Astrocyte of the hippocampus (primary cell): ENCODE data around the gene TRIM47.

Experiments used
- DNase-seq: peaks from one replicate; pipeline ENCODE4 v3.0.0; 2011; ENCODE audit warnings: low read depth, low spot score

The TRIM47 gene

DNA sequence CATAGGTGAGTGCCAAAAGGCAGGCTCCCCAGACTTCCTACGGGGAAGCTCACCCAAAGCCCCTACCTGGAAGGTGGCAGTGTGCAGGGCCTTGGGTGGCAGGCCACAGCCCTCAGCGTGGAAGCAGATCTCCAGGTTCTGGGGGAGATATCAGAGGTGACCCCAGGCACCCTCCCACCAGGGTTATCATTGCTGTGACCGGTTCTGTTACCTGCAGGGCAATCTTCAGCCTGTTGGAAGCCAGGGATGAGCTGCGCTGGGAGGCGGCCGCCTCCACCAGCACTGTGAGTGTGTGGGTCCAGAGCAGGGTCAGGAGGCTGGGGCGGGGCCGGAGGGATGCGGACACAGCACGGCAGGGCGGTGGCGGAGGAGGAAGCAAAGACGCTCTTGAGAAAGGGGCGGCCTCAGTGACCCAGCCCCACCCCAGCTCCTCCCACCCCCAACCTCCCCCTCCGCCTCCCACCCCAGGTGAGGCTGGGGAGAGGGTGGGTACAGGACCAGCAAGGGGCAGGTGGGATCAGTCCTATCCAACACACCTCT, 47.3 kb downstream of the TRIM47 start:
- DNase-seq = no peak

DNA sequence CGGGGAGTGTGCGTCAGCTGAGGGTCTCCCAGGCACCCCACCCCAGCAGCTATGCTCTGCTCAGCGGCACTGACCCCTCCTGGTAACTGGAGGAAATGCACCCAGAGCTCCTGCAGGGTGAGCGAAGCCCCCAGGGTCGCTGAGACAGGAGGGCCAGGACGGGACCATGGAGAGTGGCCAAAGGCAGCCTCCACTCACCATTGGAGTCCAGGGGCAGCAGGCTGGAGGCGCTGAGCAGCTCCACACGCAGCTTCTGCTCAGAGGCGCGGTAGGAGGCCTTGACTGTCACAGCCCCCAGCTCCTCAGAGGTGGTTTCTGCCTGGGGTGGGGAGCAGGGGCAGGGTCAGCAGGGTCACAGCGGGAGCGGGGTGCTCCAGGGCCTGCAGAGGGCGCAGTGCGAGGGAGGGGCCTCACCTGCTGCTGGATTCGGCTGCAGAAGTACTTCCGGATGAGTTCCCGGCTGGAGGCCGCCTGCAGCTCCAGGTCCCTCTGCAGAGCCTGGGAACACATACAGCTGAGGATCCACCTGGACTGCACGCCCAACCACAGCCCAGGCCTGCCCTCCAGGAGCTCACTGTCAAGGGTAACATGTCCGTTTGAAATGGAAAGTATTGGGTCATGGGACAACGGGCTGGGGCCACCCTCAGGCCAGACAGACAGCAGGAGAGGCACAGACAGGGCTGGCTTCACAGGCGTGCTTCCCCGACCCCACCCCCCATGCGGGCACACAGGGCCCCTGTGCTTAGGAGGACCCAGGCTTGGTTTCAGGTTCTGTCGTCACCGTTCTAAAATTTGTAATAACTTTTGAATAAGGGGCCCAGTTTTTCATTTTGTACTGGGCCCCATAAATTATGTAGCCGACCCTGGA, 48.0 kb downstream of the TRIM47 start:
- no peak for DNase-seq

DNA sequence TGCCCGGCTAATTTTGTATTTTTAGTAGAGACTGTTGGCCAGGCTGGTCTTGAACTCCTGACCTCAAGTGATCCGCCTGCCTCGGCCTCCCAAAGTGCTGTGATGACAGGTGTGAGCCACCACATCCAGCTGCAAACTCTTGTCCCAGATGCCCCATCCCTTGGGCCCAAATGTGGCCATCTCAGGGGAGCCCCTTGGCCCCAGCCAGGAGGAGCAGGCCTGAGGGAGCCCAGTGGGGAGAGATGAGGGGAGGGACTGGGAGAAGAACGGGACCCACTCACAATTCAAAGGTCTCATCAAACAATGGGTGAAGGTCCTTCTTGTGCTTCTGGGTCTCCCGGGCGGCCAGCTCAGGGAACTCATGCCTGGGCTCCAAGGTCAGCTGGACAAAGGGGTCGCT, 48.6 kb downstream of the TRIM47 start:
- DNase-seq = no peak

DNA sequence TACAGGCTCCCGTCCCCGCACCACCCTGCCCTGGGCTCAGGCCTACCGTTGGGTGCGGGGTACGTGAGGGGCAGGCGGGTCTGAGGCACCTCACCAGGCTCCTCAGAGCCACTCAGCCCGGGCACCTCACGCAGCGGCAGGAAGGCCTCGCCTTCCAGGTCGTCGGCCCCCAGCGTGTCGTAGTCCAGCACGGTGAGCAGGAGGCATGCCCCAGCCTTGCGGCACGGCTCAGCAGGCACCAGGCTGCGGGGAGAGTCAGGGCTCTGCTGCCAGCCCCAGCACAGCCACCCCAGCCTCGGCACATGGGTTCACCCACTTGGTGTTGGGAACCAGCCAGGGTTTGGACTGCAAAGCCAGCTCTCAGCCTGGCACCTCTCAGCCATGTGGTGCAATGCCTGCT, 49.6 kb downstream of the TRIM47 start:
- DNase-seq = no peak

DNA sequence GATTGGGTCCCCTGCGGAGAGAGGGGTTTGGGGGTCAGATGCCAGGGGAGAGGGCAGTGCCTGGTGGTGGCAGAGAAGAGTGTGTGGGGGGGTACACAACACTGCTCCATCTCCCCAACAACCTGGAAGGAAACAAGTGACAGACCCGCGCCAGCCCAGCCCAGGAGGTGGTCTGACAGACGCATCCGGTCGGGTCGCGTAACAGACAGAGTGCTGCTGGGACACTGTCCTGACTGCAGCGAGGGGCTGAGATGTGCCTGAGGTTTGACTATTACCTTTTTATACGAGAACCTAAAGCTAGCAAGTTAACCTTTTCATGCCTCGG, 50.3 kb downstream of the TRIM47 start:
- DNase-seq = no peak

DNA sequence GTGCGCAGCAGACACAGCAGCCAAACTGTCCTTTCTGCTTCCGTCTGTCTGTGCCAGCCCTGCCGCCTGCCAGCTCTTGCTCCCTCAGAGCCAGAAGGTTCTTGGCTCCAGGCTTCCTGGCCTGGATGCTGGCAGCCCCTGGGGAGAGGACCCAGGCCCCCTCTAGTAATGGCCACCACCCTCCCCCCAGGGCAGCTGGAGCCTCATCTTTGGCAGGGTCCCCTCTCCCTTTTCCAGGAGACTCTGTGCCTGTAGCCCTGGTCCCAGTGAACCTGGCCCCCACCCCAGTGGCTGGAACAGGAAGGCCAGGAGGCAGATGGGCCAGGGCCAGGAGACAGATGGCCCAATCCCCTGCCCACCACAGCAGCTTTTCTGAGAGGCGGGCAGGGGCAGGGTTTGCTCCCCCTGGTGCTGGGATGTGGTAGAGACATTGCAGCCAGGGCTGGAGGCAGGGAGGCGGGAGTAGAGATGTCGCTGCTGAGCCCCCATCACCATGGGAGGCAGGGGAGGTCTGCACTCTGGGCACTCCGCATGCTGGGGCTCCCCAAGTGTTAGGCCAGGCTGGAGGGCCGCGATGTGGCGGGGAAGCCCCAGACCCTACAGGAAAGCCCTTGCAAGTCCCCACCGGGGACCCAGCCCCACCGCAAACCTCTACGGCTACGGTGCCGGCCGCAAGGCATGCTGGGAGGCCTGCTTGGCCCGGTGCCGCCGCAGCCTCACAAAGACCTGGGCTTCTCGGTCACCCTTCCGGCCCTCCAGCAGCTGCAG, 50.9 kb downstream of the TRIM47 start:
- DNase-seq = peak; percentile 86

DNA sequence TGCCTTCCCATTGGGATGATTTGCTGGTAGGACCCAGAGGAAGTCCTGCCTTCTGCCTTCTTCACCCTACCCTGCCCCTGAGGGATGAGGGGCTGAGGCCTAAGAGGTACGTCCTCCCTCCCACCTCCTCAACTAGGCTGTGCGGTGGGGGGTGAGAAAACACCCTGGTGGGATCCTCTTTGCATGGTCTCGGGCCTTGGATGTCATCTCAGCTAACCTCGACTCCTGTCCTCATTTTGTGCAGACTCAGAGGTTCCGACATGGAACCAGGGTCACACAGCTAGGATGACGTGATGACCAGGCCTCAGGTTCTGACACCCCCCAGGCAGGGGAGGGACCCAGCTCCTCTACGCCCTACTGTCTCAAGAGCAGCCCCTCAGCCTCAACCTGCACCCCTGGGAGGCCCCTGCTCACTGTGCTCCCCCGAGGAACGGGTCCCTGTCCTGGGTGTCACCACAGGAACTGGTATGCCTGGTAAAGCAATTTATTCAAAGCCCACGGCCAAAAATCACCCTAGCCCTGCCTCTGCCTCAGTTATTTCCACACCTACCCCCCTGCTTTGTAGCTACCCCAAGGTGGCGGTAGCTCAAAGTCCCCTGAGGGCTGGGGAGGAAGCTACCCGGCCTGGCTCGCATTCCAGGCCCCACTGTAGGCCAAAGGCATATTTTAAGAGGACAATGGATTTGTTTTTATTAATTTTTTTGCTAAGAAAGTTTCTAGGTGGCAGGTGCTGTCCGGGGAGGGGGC, 51.6 kb downstream of the TRIM47 start:
- DNase-seq = no peak

DNA sequence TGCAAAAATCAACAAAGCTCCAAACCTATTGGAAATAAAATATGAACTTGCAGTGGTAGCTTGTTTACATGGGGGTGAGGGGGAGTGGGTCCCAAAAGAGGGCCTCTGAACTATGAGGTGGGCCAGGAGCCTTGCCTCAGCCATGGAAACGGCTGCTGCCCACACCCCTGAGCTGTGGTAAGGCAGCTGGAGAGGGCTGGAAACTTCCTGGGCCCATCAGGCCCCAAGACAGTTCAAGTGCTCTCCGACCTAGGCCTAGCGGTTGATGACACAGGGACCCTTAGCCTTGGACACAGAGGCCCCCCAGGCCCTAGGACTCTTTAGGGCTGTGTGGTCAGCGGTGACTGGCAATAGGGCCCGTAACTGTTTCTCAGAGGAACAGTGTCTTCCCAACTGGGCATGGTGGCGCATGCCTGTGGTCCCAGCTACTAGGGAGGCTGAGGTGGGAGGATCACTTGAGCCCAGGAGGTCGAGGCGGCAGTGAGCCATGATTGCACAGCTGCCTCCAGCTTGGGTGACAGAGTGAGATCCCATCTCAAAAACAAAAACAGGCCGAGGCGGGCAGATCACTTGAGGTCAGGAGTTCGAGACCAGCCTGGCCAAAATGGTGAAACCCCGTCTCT, 52.5 kb downstream of the TRIM47 start:
- no peak for DNase-seq

DNA sequence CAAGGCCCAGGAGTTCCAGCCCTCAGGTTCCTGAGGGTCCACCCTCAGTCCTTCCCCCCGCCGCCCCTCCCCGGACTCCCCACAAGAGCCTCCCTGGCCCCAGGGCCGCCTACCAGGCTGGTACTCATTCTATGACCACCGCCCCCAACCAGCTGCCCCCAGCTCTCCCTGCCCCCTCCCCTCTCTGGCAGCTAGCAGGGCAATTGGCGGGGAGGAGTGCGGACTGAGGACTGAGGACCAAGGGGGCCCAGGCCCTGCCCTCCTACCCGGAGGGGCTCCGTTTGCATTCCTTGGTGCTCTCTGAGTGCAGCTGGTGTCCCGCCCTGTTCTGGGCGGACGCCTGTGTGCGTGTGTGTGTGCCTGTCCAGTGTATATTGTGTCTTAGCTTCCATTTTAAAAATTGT, 53.2 kb downstream of the TRIM47 start:
- no peak for DNase-seq

DNA sequence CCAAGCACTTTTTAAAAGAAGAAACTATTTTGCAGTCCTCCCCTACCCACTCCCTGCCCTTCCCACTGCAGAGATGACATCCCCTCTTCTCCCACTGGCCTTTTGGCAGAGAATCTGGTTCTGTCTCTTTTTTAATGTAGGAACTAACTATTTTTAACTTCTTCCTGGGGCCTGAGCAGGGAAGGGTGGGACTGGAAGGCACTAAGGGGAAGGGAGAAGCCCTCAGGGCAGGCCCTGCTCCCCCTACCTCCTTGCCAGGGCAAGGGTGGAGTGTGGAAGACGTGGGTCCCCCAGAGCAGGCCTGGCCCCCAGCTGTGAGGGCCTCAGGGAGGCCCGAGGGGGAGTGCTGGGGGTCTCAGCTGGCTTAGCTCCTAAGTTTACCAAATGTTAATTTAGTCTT, 53.7 kb downstream of the TRIM47 start:
- no peak for DNase-seq
